HEK293T (cell line): ENCODE results near the gene PIEZO1.

ENCODE experiments used
- CTCF ChIA-PET: fragments of 350-600 bp; formaldehyde crosslinking; extraction: SDS; loops from one replicate; lab custom pipeline; 2021; ENCODE audit warnings: antibody characterized with exemption, inconsistent platforms; lab: Yijun Ruan, JAX
- POLR2A ChIA-PET: fragments of 350-600 bp; formaldehyde crosslinking; extraction: SDS; loops from one replicate; lab custom pipeline; 2020; ENCODE audit warnings: antibody characterized with exemption, inconsistent platforms; lab: Yijun Ruan, JAX
- DNase-seq: peaks from one replicate; pipeline ENCODE4 v3.0.0; 2012; ENCODE audit warnings: mixed read lengths; ENCODE audit errors: extremely low spot score
- ARNT ChIP-seq: fragments of 450-650 bp; IDR thresholded peaks from 2 replicates; pipeline ENCODE4 v1.6.1; 2017; ENCODE audit warnings: mild to moderate bottlenecking
- BHLHE40 ChIP-seq: fragments of 450-650 bp; IDR thresholded peaks from 2 replicates; pipeline ENCODE4 v1.6.1; 2016; ENCODE audit warnings: mild to moderate bottlenecking, moderate library complexity, borderline replicate concordance
- CTBP1 ChIP-seq: fragments of 450-650 bp; IDR thresholded peaks from 2 replicates; pipeline ENCODE4 v1.6.1; 2016; ENCODE audit warnings: borderline replicate concordance
- ELF4 ChIP-seq: fragments of 450-650 bp; IDR thresholded peaks from 2 replicates; pipeline ENCODE4 v1.6.1; 2017; ENCODE audit warnings: antibody characterized with exemption
- FOXA1 ChIP-seq: fragments of 450-650 bp; IDR thresholded peaks from 2 replicates; pipeline ENCODE4 v1.6.1; 2016; ENCODE audit warnings: mild to moderate bottlenecking
- FOXK2 ChIP-seq: fragments of 450-650 bp; IDR thresholded peaks from 2 replicates; pipeline ENCODE4 v1.6.1; 2016; ENCODE audit warnings: mild to moderate bottlenecking
- FOXM1 ChIP-seq: fragments of 450-650 bp; IDR thresholded peaks from 2 replicates; pipeline ENCODE4 v1.6.1; 2017; ENCODE audit warnings: mild to moderate bottlenecking, borderline replicate concordance
- HDGF ChIP-seq: fragments of 450-650 bp; IDR thresholded peaks from 2 replicates; pipeline ENCODE4 v1.6.1; 2017; ENCODE audit warnings: antibody characterized with exemption, borderline replicate concordance
- L3MBTL2 ChIP-seq: fragments of 450-650 bp; conservative IDR thresholded peaks from 2 replicates; pipeline ENCODE4 v1.6.1; 2016; ENCODE audit warnings: mild to moderate bottlenecking
- LEF1 ChIP-seq: fragments of 450-650 bp; IDR thresholded peaks from 2 replicates; pipeline ENCODE4 v1.6.1; 2017; ENCODE audit warnings: mild to moderate bottlenecking, borderline replicate concordance
- NFRKB ChIP-seq: fragments of 450-650 bp; IDR thresholded peaks from 2 replicates; pipeline ENCODE4 v1.6.1; 2016; ENCODE audit warnings: mild to moderate bottlenecking, moderate library complexity
- PKNOX1 ChIP-seq: fragments of 450-650 bp; IDR thresholded peaks from 2 replicates; pipeline ENCODE4 v1.6.1; 2016
- SP1 ChIP-seq: fragments of 450-650 bp; IDR thresholded peaks from 2 replicates; pipeline ENCODE4 v1.6.1; 2017
- SUZ12 ChIP-seq: fragments of 450-650 bp; IDR thresholded peaks from 2 replicates; pipeline ENCODE4 v1.6.1; 2016; ENCODE audit warnings: mild to moderate bottlenecking
- TARDBP ChIP-seq: fragments of 450-650 bp; IDR thresholded peaks from 2 replicates; pipeline ENCODE4 v1.6.1; 2016
- ZNF384 ChIP-seq: fragments of 450-650 bp; IDR thresholded peaks from 2 replicates; pipeline ENCODE4 v1.6.1; 2016

PIEZO1 gene

GRCh38 chr16:88770461-88771293 is 14.3 kb downstream of the PIEZO1 start:
- DNase-seq = peak; percentile 77
- ChIA-PET CTCF (interaction anchor here (2.1 kb wide), 1 partner anchor 33 kb away, joined by 10 read pairs; no protein-coding TSS in a partner anchor), POLR2A (interaction anchor here (0.7 to 4.4 kb wide), 6 partner anchors 8 to 40 kb away, joined by 3 to 30 read pairs (median 4); partner anchors contain the start of gene PIEZO1)
- TF ChIP-seq PKNOX1 (peak; percentile 49; the same call in 1 of the 2 replicates), SP1 (no peak)

GRCh38 chr16:88769617-88770460 is 15.2 kb downstream of the PIEZO1 start:
- DNase-seq = peak; percentile 83
- ChIA-PET CTCF (interaction anchor here (2.1 kb wide), 1 partner anchor 32 kb away, joined by 10 read pairs; no protein-coding TSS in a partner anchor), POLR2A (interaction anchor here (0.9 to 4.4 kb wide), 5 partner anchors 13 to 41 kb away, joined by 3 to 30 read pairs (median 3); no protein-coding TSS in a partner anchor)

GRCh38 chr16:88768071-88768783 is 16.8 kb downstream of the PIEZO1 start:
- POLR2A ChIA-PET = no interaction called here
- DNase-seq = no peak

More at GRCh38 chr16:88769617-88770460, 15.2 kb downstream of the PIEZO1 start:
- TF ChIP-seq FOXA1 (no peak), ELF4 (no peak), BHLHE40 (no peak), FOXM1 (no peak), NFRKB (no peak), PKNOX1 (no peak), ZNF384 (no peak), CTBP1 (no peak), FOXK2 (no peak), TARDBP (no peak), HDGF (no peak), L3MBTL2 (no peak), ARNT (no peak), LEF1 (no peak), SP1 (no peak), SUZ12 (no peak)

GRCh38 chr16:88767546-88768070 is 17.4 kb downstream of the PIEZO1 start:
- POLR2A ChIA-PET = no interaction called here
- DNase-seq = no peak
- CTCF ChIA-PET = interaction anchor here (1.4 kb wide), 1 partner anchor 10 kb away, joined by 4 read pairs; no protein-coding TSS in a partner anchor
- no peak for TF ChIP-seq ZNF384
- TF ChIP-seq BHLHE40 = no peak
- no peak for TF ChIP-seq SUZ12
- TF ChIP-seq FOXA1 = no peak
- TF ChIP-seq PKNOX1 = no peak
- TF ChIP-seq CTBP1 = no peak

More at GRCh38 chr16:88768071-88768783, 16.8 kb downstream of the PIEZO1 start:
- TF ChIP-seq NFRKB (no peak), ELF4 (no peak), ZNF384 (no peak), FOXA1 (no peak), SP1 (no peak), BHLHE40 (no peak), L3MBTL2 (no peak), TARDBP (no peak), CTBP1 (no peak), PKNOX1 (no peak), SUZ12 (no peak), LEF1 (no peak)
- CTCF ChIA-PET = interaction anchor here (1.0 to 1.4 kb wide), 2 partner anchors 11 to 31 kb away, joined by 4 to 6 read pairs; no protein-coding TSS in a partner anchor
